Endodermal cell (in vitro differentiated cells): ENCODE measurements around the gene DSCAML1. TPM values are rescaled to one million over a fixed set of nuclear protein-coding genes. Genes with fewer than 3 reads are reported as not detected.

Experiments used
- DNase-seq: peaks from one replicate; pipeline ENCODE4 v3.0.0-alpha.2; 2017
- H3K27ac ChIP-seq: 2 replicates; pipeline ENCODE4 v1.5.1; 2013; ENCODE audit warnings: mild to moderate bottlenecking, low read depth, low read length, moderate library complexity
- H3K27me3 ChIP-seq: 2 replicates; pipeline ENCODE4 v1.6.1; 2013; ENCODE audit warnings: mild to moderate bottlenecking, low read length, moderate library complexity; ENCODE audit not compliant: insufficient read depth, control insufficient read depth, poor library complexity, severe bottlenecking
- H3K36me3 ChIP-seq: 2 replicates; pipeline ENCODE4 v1.7.0; 2013; ENCODE audit warnings: mild to moderate bottlenecking, low read length, moderate library complexity; ENCODE audit not compliant: control insufficient read depth, insufficient read depth
- H3K4me1 ChIP-seq: one replicate; pipeline ENCODE4 v1.7.0; 2013; ENCODE audit warnings: low read length; ENCODE audit not compliant: control insufficient read depth, insufficient read depth
- H3K4me3 ChIP-seq: 2 replicates; pipeline ENCODE4 v1.5.1; 2013; ENCODE audit warnings: mild to moderate bottlenecking, low read length, moderate library complexity
- H3K9ac ChIP-seq: 2 replicates; pipeline ENCODE4 v1.6.1; 2013; ENCODE audit warnings: mild to moderate bottlenecking, low read length, moderate library complexity; ENCODE audit not compliant: poor library complexity, severe bottlenecking; ENCODE audit errors: extremely low read depth
- H3K9me3 ChIP-seq: 2 replicates; pipeline ENCODE4 v1.6.1; 2013; ENCODE audit warnings: mild to moderate bottlenecking, low read length, moderate library complexity; ENCODE audit not compliant: control insufficient read depth
- H3K27ac Mint-ChIP-seq: 2 replicates; pipeline ENCODE4 v1.8.0; 2020; ENCODE audit warnings: mixed read lengths
- H3K27me3 Mint-ChIP-seq: 2 replicates; pipeline ENCODE4 v1.8.0; 2021; ENCODE audit warnings: mild to moderate bottlenecking, mixed read lengths; ENCODE audit not compliant: insufficient read depth
- H3K36me3 Mint-ChIP-seq: 2 replicates; pipeline ENCODE4 v1.8.0; 2020; ENCODE audit warnings: low read depth, mixed read lengths
- H3K4me1 Mint-ChIP-seq: 2 replicates; pipeline ENCODE4 v1.8.0; 2020; ENCODE audit warnings: mixed read lengths
- H3K4me3 Mint-ChIP-seq: 2 replicates; pipeline ENCODE4 v1.8.0; 2020; ENCODE audit warnings: mild to moderate bottlenecking, moderate library complexity, mixed read lengths
- H3K9me3 Mint-ChIP-seq: 2 replicates; pipeline ENCODE4 v1.8.0; 2020; ENCODE audit warnings: mild to moderate bottlenecking, mixed read lengths
- WGBS, 2 experiments: methylation state at CpG; one replicate each; pipeline versions ENCODE4 v1.1.5 to v1.1.7; 2013; ENCODE audit warnings: missing lambda C conversion rate in 2 of 2, mixed read lengths in 1 of 2; ENCODE audit not compliant: insufficient coverage in 1 of 2, insufficient read length in 1 of 2; 5-methylcytosine and 5-hydroxymethylcytosine counted together
- total RNA-seq, 2 donors: library from RNA; stranded (reverse); fragmentation: NEBNext Ultra II Directional in 1 of 2; extraction: Animal tissue kit (Norgen Biotek cat#: 25700) in 1 of 2; gene quantifications; 2 replicates in 1 of 2; 3 replicates in 1 of 2; pipeline ENCODE4 v1.2.1, GENCODE V29; 2021
- TF ChIP-seq, protein P1 (sequence below): fragments of 200-600 bp; sonication (generic); conservative IDR thresholded peaks from 2 replicates; pipeline ENCODE4 v1.5.0; 2021; ENCODE audit warnings: antibody characterized with exemption, mild to moderate bottlenecking

The DSCAML1 gene
- total RNA-seq, 2 donors from 2014 or later = 5.6 to 10.9 TPM

DNA sequence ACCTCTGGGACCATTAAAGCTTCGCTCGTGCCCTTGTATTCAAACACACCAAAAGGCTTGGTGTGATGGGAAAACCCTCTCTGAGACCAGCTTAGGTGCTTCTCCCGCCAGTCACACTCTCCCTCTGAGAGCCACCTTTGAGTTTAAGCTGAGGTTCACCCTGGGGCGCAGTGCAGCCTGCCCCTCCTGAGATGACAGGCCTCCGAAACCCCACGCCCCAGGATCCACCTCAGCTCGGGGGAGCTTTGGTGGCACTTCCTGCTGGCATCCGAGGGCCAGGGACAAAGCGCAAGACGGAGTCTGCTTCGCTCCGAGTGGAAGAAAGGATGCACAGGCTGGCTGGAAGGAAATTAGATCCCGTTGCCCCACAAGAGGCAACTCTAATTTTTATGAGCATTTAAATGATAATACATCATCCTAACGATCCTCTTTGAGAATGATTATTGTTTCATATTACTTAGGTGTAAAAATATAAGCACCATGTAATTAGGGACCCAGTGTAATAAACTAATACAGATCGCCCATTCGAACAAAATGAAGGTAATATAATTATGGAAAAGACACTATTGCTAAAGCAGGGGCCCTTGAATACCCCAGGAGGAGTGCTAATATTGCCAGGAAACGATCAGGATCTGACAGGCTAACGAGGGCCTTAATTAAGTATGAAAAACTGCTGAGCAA, 334.7 kb downstream of the DSCAML1 start:
- H3K4me1 Mint-ChIP-seq = peaks cover 2% of the 10 kb centered on the region
- H3K4me1 ChIP-seq = no peaks in the 10 kb centered on the region
- no peak overlapping the region for H3K4me3 Mint-ChIP-seq
- no peaks in the 10 kb centered on the region for H3K27me3 ChIP-seq
- no peak overlapping the region for H3K27ac Mint-ChIP-seq
- H3K27ac ChIP-seq = no peak overlapping the region
- H3K27me3 Mint-ChIP-seq = peaks cover 5% of the 10 kb centered on the region
- no peaks in the 10 kb centered on the region for H3K9me3 ChIP-seq
- no peak overlapping the region for H3K9ac ChIP-seq
- TF ChIP-seq, protein P1, sequence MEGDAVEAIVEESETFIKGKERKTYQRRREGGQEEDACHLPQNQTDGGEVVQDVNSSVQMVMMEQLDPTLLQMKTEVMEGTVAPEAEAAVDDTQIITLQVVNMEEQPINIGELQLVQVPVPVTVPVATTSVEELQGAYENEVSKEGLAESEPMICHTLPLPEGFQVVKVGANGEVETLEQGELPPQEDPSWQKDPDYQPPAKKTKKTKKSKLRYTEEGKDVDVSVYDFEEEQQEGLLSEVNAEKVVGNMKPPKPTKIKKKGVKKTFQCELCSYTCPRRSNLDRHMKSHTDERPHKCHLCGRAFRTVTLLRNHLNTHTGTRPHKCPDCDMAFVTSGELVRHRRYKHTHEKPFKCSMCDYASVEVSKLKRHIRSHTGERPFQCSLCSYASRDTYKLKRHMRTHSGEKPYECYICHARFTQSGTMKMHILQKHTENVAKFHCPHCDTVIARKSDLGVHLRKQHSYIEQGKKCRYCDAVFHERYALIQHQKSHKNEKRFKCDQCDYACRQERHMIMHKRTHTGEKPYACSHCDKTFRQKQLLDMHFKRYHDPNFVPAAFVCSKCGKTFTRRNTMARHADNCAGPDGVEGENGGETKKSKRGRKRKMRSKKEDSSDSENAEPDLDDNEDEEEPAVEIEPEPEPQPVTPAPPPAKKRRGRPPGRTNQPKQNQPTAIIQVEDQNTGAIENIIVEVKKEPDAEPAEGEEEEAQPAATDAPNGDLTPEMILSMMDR = no peak
- H3K9me3 Mint-ChIP-seq = no peaks in the 10 kb centered on the region
- DNase-seq = no peak
- no peaks in the 10 kb centered on the region for H3K36me3 ChIP-seq
- WGBS, 2 experiments = 90 to 92% methylated on average over 10 to 16 of the region's 18 CpGs
- H3K4me3 ChIP-seq = no peak overlapping the region
- H3K36me3 Mint-ChIP-seq = no peaks in the 10 kb centered on the region

DNA sequence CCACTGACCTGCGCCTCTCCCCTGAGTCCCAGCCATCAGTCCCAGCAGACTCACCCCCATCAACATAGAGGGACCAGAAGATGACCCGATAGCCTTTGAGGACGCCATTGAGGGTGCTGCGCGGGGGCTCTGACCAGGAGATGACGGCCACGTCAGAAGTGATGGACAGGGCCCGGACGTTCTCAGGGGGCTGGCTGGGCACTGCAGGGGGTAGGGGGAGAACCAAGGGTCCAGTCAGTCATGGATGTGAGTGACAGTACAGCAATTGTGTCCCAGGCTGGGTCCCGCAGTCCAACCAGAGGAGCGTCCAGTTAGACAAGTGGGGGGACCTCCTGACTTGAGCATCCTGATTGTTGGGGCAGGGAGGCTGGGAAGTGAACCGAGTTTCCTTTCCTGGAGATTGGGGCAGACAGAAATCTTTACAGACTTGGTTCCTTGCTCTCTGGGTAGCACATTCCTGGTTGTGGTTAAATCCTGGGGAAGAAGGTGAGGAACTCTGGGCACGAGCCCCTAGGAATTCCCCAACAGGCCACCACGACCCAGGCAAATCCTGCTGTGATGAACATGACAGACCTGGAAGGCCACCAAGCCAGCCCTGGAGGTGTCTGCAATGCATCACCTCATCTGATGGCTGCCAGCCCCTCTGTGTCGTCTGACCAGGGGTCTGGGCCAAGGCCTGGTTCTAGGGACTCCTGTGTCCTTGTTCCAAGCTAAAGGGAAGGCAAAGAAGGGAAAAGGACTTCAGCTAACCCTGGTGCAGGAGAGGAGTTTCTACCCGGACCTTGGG, 335.4 kb downstream of the DSCAML1 start:
- Histone ChIP-seq H3K9me3 (no peaks in the 10 kb centered on the region), H3K27me3 (no peaks in the 10 kb centered on the region), H3K27ac (no peak overlapping the region), H3K36me3 (no peaks in the 10 kb centered on the region), H3K4me1 (no peaks in the 10 kb centered on the region), H3K4me3 (no peak overlapping the region), H3K9ac (no peak overlapping the region)
- TF ChIP-seq, protein P1 = no peak
- DNase-seq = no peak
- WGBS, 2 experiments = 90 to 100% methylated on average over 3 to 16 of the region's 16 CpGs
- no peak overlapping the region for H3K27ac Mint-ChIP-seq
- no peak overlapping the region for H3K4me3 Mint-ChIP-seq
- peaks cover 5% of the 10 kb centered on the region for H3K27me3 Mint-ChIP-seq
- H3K36me3 Mint-ChIP-seq = no peaks in the 10 kb centered on the region
- H3K9me3 Mint-ChIP-seq = no peaks in the 10 kb centered on the region
- H3K4me1 Mint-ChIP-seq = peaks cover 2% of the 10 kb centered on the region

DNA sequence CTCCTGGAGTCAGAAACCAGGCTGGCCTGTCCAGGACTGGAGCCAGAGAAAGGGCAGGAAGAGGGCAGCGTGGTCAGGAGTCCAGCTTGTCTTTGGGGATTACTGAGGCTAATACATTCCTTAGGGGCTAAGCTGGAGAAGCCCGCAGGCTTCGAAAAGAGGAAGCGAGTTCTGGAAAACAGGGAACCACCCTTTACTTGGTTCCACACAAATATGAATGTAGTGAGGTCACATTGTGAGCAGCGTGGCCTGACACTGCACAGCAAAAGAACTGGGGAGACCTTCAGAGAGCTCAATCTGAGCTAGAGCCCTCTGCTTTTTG, 337.1 kb downstream of the DSCAML1 start:
- no peaks in the 10 kb centered on the region for H3K36me3 Mint-ChIP-seq
- H3K4me1 Mint-ChIP-seq = peaks cover 2% of the 10 kb centered on the region
- no peak overlapping the region for H3K9ac ChIP-seq
- H3K4me3 Mint-ChIP-seq = no peak overlapping the region
- H3K27ac Mint-ChIP-seq = no peak overlapping the region
- TF ChIP-seq, protein P1 = no peak
- H3K36me3 ChIP-seq = no peaks in the 10 kb centered on the region
- WGBS, 2 experiments = 96 to 100% methylated on average over 1 to 5 of the region's 5 CpGs
- H3K27ac ChIP-seq = no peak overlapping the region
- no peaks in the 10 kb centered on the region for H3K4me1 ChIP-seq
- H3K4me3 ChIP-seq = no peak overlapping the region
- H3K9me3 Mint-ChIP-seq = no peaks in the 10 kb centered on the region
- H3K9me3 ChIP-seq = no peaks in the 10 kb centered on the region
- H3K27me3 ChIP-seq = no peaks in the 10 kb centered on the region
- DNase-seq = no peak
- peaks cover 5% of the 10 kb centered on the region for H3K27me3 Mint-ChIP-seq
